RWPE2 (cell line): ENCODE results near the gene SEC31B.
A peak's percentile ranks its signal among the peaks of the same experiment; 100 is the strongest.

Experiments used
- ATAC-seq: fragments of 200-7000 bp; cut with Tn5 transposase; 3 replicates; pipeline ENCODE4 v1.9.1; 2021; ENCODE audit warnings: low read depth
- DNase-seq: peaks from one replicate; pipeline ENCODE4 v3.0.0-alpha.2; 2020; ENCODE audit warnings: low spot score
- H3K27ac ChIP-seq: fragments of 450-650 bp; 2 replicates; pipeline ENCODE4 v1.5.1; 2017; ENCODE audit warnings: mild to moderate bottlenecking; ENCODE audit not compliant: poor library complexity, severe bottlenecking
- H3K27me3 ChIP-seq: fragments of 250-450 bp; sonication (Bioruptor Pico); 2 replicates; pipeline ENCODE4 v1.5.1; 2021; ENCODE audit warnings: mild to moderate bottlenecking, moderate library complexity; ENCODE audit not compliant: insufficient read depth, poor library complexity, severe bottlenecking
- H3K36me3 ChIP-seq: fragments of 250-450 bp; sonication (Bioruptor Pico); 2 replicates; pipeline ENCODE4 v1.5.1; 2020; ENCODE audit warnings: low read depth, mild to moderate bottlenecking, moderate library complexity
- H3K4me1 ChIP-seq: fragments of 250-450 bp; sonication (Bioruptor Pico); 2 replicates; pipeline ENCODE4 v1.5.1; 2021; ENCODE audit warnings: mild to moderate bottlenecking, moderate library complexity; ENCODE audit not compliant: insufficient read depth, poor library complexity, severe bottlenecking
- H3K4me3 ChIP-seq: fragments of 250-450 bp; sonication (Bioruptor Pico); 2 replicates; pipeline ENCODE4 v1.5.1; 2021; ENCODE audit warnings: mild to moderate bottlenecking, moderate library complexity; ENCODE audit not compliant: severe bottlenecking
- H3K9me3 ChIP-seq: fragments of 250-450 bp; sonication (Bioruptor Pico); 2 replicates; pipeline ENCODE4 v1.5.1; 2021; ENCODE audit warnings: mild to moderate bottlenecking, moderate library complexity; ENCODE audit not compliant: severe bottlenecking
- CTCF ChIP-seq: fragments of 450-650 bp; IDR thresholded peaks from one replicate; pipeline ENCODE4 v1.5.1; 2017; ENCODE audit warnings: mild to moderate bottlenecking, moderate library complexity; ENCODE audit not compliant: poor library complexity, severe bottlenecking

Gene SEC31B

GRCh38 chr10:100529475-100530298 lies 10.0 kb upstream of the SEC31B start, which contains the start of gene NDUFB8:
NDUFB8 (minus strand) TSS chr10:100529871; CDS start chr10:100529851, 20 bp downstream.
- no peak for TF ChIP-seq CTCF
- ATAC-seq = peak; percentile 81

GRCh38 chr10:100528921-100529474 lies 9.3 kb upstream of the SEC31B start:
- H3K9me3 ChIP-seq = no peaks in the 10 kb centered on the region
- peaks cover 36% of the 10 kb centered on the region for H3K36me3 ChIP-seq
- peak overlapping the region; percentile 66 for H3K4me3 ChIP-seq
- DNase-seq = no peak
- H3K27ac ChIP-seq = peak overlapping the region; percentile 35
- H3K4me1 ChIP-seq = peaks cover 10% of the 10 kb centered on the region
- H3K27me3 ChIP-seq = no peaks in the 10 kb centered on the region
- TF ChIP-seq CTCF = no peak
- peak; percentile 28 for ATAC-seq

More at GRCh38 chr10:100529475-100530298, 10.0 kb upstream of the SEC31B start, which contains the start of gene NDUFB8:
- peak within 1 kb of the TSS; percentile 35 for H3K27ac ChIP-seq
- peaks cover 10% of the 10 kb centered on the region for H3K4me1 ChIP-seq
- H3K27me3 ChIP-seq = no peaks in the 10 kb centered on the region
- no peaks in the 10 kb centered on the region for H3K9me3 ChIP-seq
- DNase-seq = peak; percentile 79
- peak within 1 kb of the TSS; percentile 66 for H3K4me3 ChIP-seq
- peaks cover 36% of the 10 kb centered on the region for H3K36me3 ChIP-seq

GRCh38 chr10:100528123-100528886 lies 8.6 kb upstream of the SEC31B start:
- no peaks in the 10 kb centered on the region for H3K9me3 ChIP-seq
- ATAC-seq (no peak), DNase-seq (no peak)
- H3K4me1 ChIP-seq = peaks cover 10% of the 10 kb centered on the region
- no peaks in the 10 kb centered on the region for H3K27me3 ChIP-seq
- H3K4me3 ChIP-seq = peak overlapping the region; percentile 66
- TF ChIP-seq CTCF = no peak
- peaks cover 40% of the 10 kb centered on the region for H3K36me3 ChIP-seq
- H3K27ac ChIP-seq = peak overlapping the region; percentile 35

- Histone ChIP-seq H3K36me3 (peaks cover 41% of the 10 kb centered on the region), H3K4me3 (no peak overlapping the region), H3K27me3 (no peaks in the 10 kb centered on the region), H3K4me1 (peaks cover 14% of the 10 kb centered on the region), H3K9me3 (no peaks in the 10 kb centered on the region), H3K27ac (no peak overlapping the region)
- no peak for DNase-seq
- no peak for ATAC-seq
- TF ChIP-seq CTCF = no peak
Observed at GRCh38 chr10:100524638-100525037, 5.0 kb upstream of the SEC31B start.
